Keratinocyte (primary cell): Measurements from ENCODE around the gene RIOK1. TPM values are rescaled to one million over a fixed set of nuclear protein-coding genes. Genes with fewer than 3 reads are reported as not detected.

Source experiments
- DNase-seq: peaks from one replicate; pipeline ENCODE4 v3.0.0-alpha.2; 2011; ENCODE audit warnings: low read depth, missing footprints, low spot score
- FAIRE-seq: peaks from 2 replicates; lab custom pipeline; 2011; peaks lifted over from hg19 to GRCh38; lab: Jason Lieb, UNC
- H2AFZ ChIP-seq: 2 replicates; pipeline ENCODE4 v1.6.0; 2012; ENCODE audit warnings: low read length, control low read depth, inconsistent platforms; ENCODE audit not compliant: control insufficient read depth
- H3K27ac ChIP-seq: 2 replicates; pipeline ENCODE4 v1.5.1; 2011; ENCODE audit warnings: low read length; ENCODE audit not compliant: control insufficient read depth, insufficient read depth
- H3K27me3 ChIP-seq: 3 replicates; pipeline ENCODE4 v1.6.0; 2011; ENCODE audit warnings: low read length; ENCODE audit not compliant: control insufficient read depth, insufficient read depth; ENCODE audit errors: extremely low read depth
- H3K36me3 ChIP-seq, 2 experiments: 2 replicates in 1 of 2; 3 replicates in 1 of 2; pipeline ENCODE4 v1.5.1; 2011; ENCODE audit warnings: low read length in 2 of 2, mild to moderate bottlenecking in 1 of 2; ENCODE audit not compliant: control insufficient read depth in 2 of 2, insufficient read depth in 2 of 2; ENCODE audit errors: extremely low read depth in 1 of 2
- H3K4me1 ChIP-seq: 3 replicates; pipeline ENCODE4 v1.5.1; 2011; ENCODE audit warnings: low read length; ENCODE audit not compliant: control insufficient read depth, insufficient read depth; ENCODE audit errors: extremely low read depth
- H3K4me2 ChIP-seq: 3 replicates; pipeline ENCODE4 v1.6.0; 2011; ENCODE audit warnings: low read depth, low read length; ENCODE audit not compliant: control insufficient read depth, insufficient read depth; ENCODE audit errors: extremely low read depth
- H3K4me3 ChIP-seq, 3 experiments: fragments of 200-600 bp in 1 of 3; sonication (generic) in 1 of 3; 2 replicates in 2 of 3; 3 replicates in 1 of 3; pipeline ENCODE4 v1.5.1; 2011 to 2016; ENCODE audit warnings: low read length in 3 of 3, mild to moderate bottlenecking in 3 of 3, control low read depth in 2 of 3, inconsistent platforms in 1 of 3, low read depth in 1 of 3, mixed read lengths in 1 of 3, mixed run types in 1 of 3, moderate library complexity in 1 of 3; ENCODE audit not compliant: control insufficient read depth in 2 of 3, insufficient read depth in 2 of 3; ENCODE audit errors: extremely low read depth in 1 of 3
- H3K79me2 ChIP-seq: 2 replicates; pipeline ENCODE4 v1.6.0; 2012; ENCODE audit warnings: low read length; ENCODE audit not compliant: control insufficient read depth, insufficient read depth
- H3K9ac ChIP-seq: 3 replicates; pipeline ENCODE4 v1.6.0; 2011; ENCODE audit warnings: low read length; ENCODE audit not compliant: control insufficient read depth, insufficient read depth; ENCODE audit errors: extremely low read depth
- H3K9me1 ChIP-seq: 3 replicates; pipeline ENCODE4 v1.6.0; 2011; ENCODE audit warnings: low read length; ENCODE audit not compliant: control insufficient read depth, insufficient read depth; ENCODE audit errors: extremely low read depth
- H3K9me3 ChIP-seq: 2 replicates; pipeline ENCODE4 v1.5.1; 2012; ENCODE audit warnings: low read depth, low read length; ENCODE audit not compliant: control insufficient read depth
- H4K20me1 ChIP-seq: 3 replicates; pipeline ENCODE4 v1.6.0; 2011; ENCODE audit warnings: low read length; ENCODE audit not compliant: control insufficient read depth, insufficient read depth; ENCODE audit errors: extremely low read depth
- EZH2 ChIP-seq: IDR thresholded peaks from one replicate; pipeline ENCODE4 v1.6.1; 2012; ENCODE audit warnings: inconsistent platforms, mild to moderate bottlenecking, low read length, moderate library complexity
- dilution Hi-C: fragments of 300-500 bp; cut with MboI; formaldehyde crosslinking; loops from one replicate; pipeline ENCODE4 v1.7.0; 2020; ENCODE audit warnings: low sequenced_read_pairs; ENCODE audit not compliant: extremely low pct_ligation_motif_present
- polyA plus RNA-seq, 5 experiments: library from polyadenylated mRNA; depleted of rRNA in 3 of 5; stranded (reverse) in 3 of 5; stranded (forward) in 1 of 5; unstranded in 1 of 5; fragments of >200 nt; gene quantifications; 1 replicate in 1 of 5; 2 replicates in 3 of 5; 3 replicates in 1 of 5; pipeline versions ENCODE4 v1.2.1 to v1.2.3, GENCODE V29; 2011 to 2012; ENCODE audit warnings: missing spikeins in 2 of 5, low read depth in 1 of 5, low replicate concordance in 1 of 5
- TF ChIP-seq, protein P1 (sequence below), 3 experiments: IDR thresholded peaks in 1 of 3; conservative IDR thresholded peaks in 1 of 3; optimal IDR thresholded peaks in 1 of 3; 2 replicates in 2 of 3; 3 replicates in 1 of 3; pipeline versions ENCODE3 to v1.5.1; 2011; ENCODE audit warnings: low read length in 3 of 3, mild to moderate bottlenecking in 3 of 3, moderate library complexity in 2 of 3, control low read depth in 1 of 3, inconsistent platforms in 1 of 3; ENCODE audit not compliant: insufficient read depth in 2 of 3; ENCODE audit errors: extremely low read depth in 1 of 3

Gene RIOK1
- polyA plus RNA-seq, 1 donor (not counting 4 experiments of a cell fraction or from before 2014, with no cell fraction given): 11.7 TPM

- Histone ChIP-seq H3K4me1 (peaks cover 4% of the 10 kb centered on the region), H4K20me1 (no peaks in the 10 kb centered on the region), H3K27ac (no peak overlapping the region), H3K36me3 (no peaks in the 10 kb centered on the region), H3K9ac (no peak overlapping the region), H3K4me3 (no peak overlapping the region), H3K9me1 (no peaks in the 10 kb centered on the region), H2AFZ (no peak overlapping the region), H3K79me2 (no peaks in the 10 kb centered on the region), H3K4me2 (no peak overlapping the region), H3K9me3 (no peaks in the 10 kb centered on the region), H3K27me3 (no peaks in the 10 kb centered on the region)
- dilution Hi-C loops: loop anchor here (5.0 kb wide), 1 partner anchor 46 kb away; no protein-coding TSS in a partner anchor
- DNase-seq: no peak
- no peak for FAIRE-seq
- TF ChIP-seq EZH2: no peak
- TF ChIP-seq, protein P1, sequence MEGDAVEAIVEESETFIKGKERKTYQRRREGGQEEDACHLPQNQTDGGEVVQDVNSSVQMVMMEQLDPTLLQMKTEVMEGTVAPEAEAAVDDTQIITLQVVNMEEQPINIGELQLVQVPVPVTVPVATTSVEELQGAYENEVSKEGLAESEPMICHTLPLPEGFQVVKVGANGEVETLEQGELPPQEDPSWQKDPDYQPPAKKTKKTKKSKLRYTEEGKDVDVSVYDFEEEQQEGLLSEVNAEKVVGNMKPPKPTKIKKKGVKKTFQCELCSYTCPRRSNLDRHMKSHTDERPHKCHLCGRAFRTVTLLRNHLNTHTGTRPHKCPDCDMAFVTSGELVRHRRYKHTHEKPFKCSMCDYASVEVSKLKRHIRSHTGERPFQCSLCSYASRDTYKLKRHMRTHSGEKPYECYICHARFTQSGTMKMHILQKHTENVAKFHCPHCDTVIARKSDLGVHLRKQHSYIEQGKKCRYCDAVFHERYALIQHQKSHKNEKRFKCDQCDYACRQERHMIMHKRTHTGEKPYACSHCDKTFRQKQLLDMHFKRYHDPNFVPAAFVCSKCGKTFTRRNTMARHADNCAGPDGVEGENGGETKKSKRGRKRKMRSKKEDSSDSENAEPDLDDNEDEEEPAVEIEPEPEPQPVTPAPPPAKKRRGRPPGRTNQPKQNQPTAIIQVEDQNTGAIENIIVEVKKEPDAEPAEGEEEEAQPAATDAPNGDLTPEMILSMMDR (optimal IDR thresholded peaks at IDR 0.05 in 1 of 3, IDR thresholded peaks at IDR 0.05 in 1 of 3, conservative IDR thresholded peaks at IDR 0.05 in 1 of 3; ENCODE audit: extremely low read depth in 1 of 3, insufficient read depth in 2 of 3, low read length in 3 of 3): no peak
Measured at GRCh38 chr6:7378740-7379139, 10.9 kb upstream of the RIOK1 start.

DNA sequence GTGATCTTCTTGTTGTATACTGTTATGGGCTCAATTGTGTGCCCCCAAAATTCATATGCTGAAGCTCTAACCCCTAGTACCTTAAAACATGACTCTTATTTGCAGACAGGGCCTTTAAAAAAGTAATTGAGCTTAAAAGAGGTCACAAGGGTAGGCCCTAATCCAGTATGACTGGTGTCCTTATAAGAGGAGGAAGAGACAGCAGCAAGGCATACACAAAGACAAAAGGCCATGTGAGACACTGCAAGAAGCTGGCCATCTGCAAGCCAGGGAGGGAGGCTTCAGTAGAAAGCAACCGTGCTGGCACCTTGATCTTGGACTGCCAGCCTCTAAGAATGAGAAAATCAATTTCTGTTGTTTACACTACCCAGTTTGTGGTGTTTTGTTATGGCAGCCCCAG lies 8.5 kb upstream of the RIOK1 start:
- FAIRE-seq (no peak), DNase-seq (no peak)
- H3K9ac ChIP-seq: no peak overlapping the region
- H3K4me1 ChIP-seq: no peaks in the 10 kb centered on the region
- no peaks in the 10 kb centered on the region for H3K9me3 ChIP-seq
- H3K4me2 ChIP-seq: no peak overlapping the region
- TF ChIP-seq, protein P1 (optimal IDR thresholded peaks at IDR 0.05 in 1 of 3, IDR thresholded peaks at IDR 0.05 in 1 of 3, conservative IDR thresholded peaks at IDR 0.05 in 1 of 3; ENCODE audit: extremely low read depth in 1 of 3, insufficient read depth in 2 of 3, low read length in 3 of 3): no peak
- no peak for TF ChIP-seq EZH2
- dilution Hi-C loops: no loop called here
- H3K36me3 ChIP-seq: no peaks in the 10 kb centered on the region
- no peaks in the 10 kb centered on the region for H4K20me1 ChIP-seq
- no peaks in the 10 kb centered on the region for H3K9me1 ChIP-seq
- H3K4me3 ChIP-seq: no peak overlapping the region
- no peaks in the 10 kb centered on the region for H3K79me2 ChIP-seq
- no peaks in the 10 kb centered on the region for H3K27me3 ChIP-seq
- no peak overlapping the region for H2AFZ ChIP-seq
- no peak overlapping the region for H3K27ac ChIP-seq
